Trophoblast cell (in vitro differentiated cells and primary cell): ENCODE data around the gene TNFSF18.

Source experiments
- DNase-seq, 2 donors: peaks; one replicate each; pipeline ENCODE4 v3.0.0-alpha.2; 2016
- H2AFZ ChIP-seq: 2 replicates; pipeline ENCODE4 v1.6.1; 2013; ENCODE audit warnings: low read length, moderate library complexity, mild to moderate bottlenecking; ENCODE audit not compliant: insufficient read depth, poor library complexity
- H2AK5ac ChIP-seq: 2 replicates; pipeline ENCODE4 v1.6.1; 2013; ENCODE audit warnings: mild to moderate bottlenecking, low read length
- H2BK120ac ChIP-seq: 2 replicates; pipeline ENCODE4 v1.6.1; 2013; ENCODE audit warnings: low read length, mild to moderate bottlenecking, moderate library complexity; ENCODE audit not compliant: insufficient read depth, poor library complexity
- H2BK12ac ChIP-seq: 2 replicates; pipeline ENCODE4 v1.6.1; 2013; ENCODE audit warnings: mild to moderate bottlenecking, low read length, moderate library complexity
- H2BK5ac ChIP-seq: 2 replicates; pipeline ENCODE4 v1.6.1; 2013; ENCODE audit warnings: low read length, low read depth, moderate library complexity, mild to moderate bottlenecking; ENCODE audit not compliant: poor library complexity
- H3K14ac ChIP-seq: 2 replicates; pipeline ENCODE4 v1.6.1; 2013; ENCODE audit warnings: mild to moderate bottlenecking, low read length
- H3K18ac ChIP-seq: 2 replicates; pipeline ENCODE4 v1.6.1; 2013; ENCODE audit warnings: mild to moderate bottlenecking, low read length
- H3K23ac ChIP-seq: 2 replicates; pipeline ENCODE4 v1.6.1; 2013; ENCODE audit warnings: low read length
- H3K27ac ChIP-seq: 2 replicates; pipeline ENCODE4 v1.5.1; 2013; ENCODE audit warnings: low read depth, mild to moderate bottlenecking, inconsistent platforms, low read length, moderate library complexity
- H3K27me3 ChIP-seq: 2 replicates; pipeline ENCODE4 v1.6.1; 2013; ENCODE audit warnings: inconsistent platforms, mild to moderate bottlenecking, low read length, moderate library complexity; ENCODE audit not compliant: insufficient read depth
- H3K36me3 ChIP-seq, 2 experiments: 1 replicate in 1 of 2; 2 replicates in 1 of 2; pipeline ENCODE4 v1.6.1; 2013; ENCODE audit warnings: low read length in 2 of 2, mild to moderate bottlenecking in 2 of 2, moderate library complexity in 1 of 2; ENCODE audit not compliant: insufficient read depth in 2 of 2, control insufficient read depth in 1 of 2
- H3K4ac ChIP-seq: 2 replicates; pipeline ENCODE4 v1.6.1; 2013; ENCODE audit warnings: low read depth, mild to moderate bottlenecking, low read length, moderate library complexity
- H3K4me1 ChIP-seq, 2 experiments: 1 replicate in 1 of 2; 2 replicates in 1 of 2; pipeline ENCODE4 v1.6.1; 2013; ENCODE audit warnings: low read length in 2 of 2, mild to moderate bottlenecking in 2 of 2, moderate library complexity in 1 of 2; ENCODE audit not compliant: insufficient read depth in 2 of 2, control insufficient read depth in 1 of 2
- H3K4me2 ChIP-seq: 2 replicates; pipeline ENCODE4 v1.6.1; 2013; ENCODE audit warnings: inconsistent platforms, mild to moderate bottlenecking, low read length, moderate library complexity
- H3K4me3 ChIP-seq: 2 replicates; pipeline ENCODE4 v1.5.1; 2013; ENCODE audit warnings: mild to moderate bottlenecking, low read depth, low read length, inconsistent platforms
- H3K79me1 ChIP-seq: one replicate; pipeline ENCODE4 v1.6.1; 2013; ENCODE audit warnings: low read length
- H3K79me2 ChIP-seq: 2 replicates; pipeline ENCODE4 v1.6.1; 2013; ENCODE audit warnings: low read length, mild to moderate bottlenecking; ENCODE audit not compliant: control insufficient read depth, insufficient read depth, poor library complexity
- H3K9ac ChIP-seq: 2 replicates; pipeline ENCODE4 v1.6.1; 2013; ENCODE audit warnings: mild to moderate bottlenecking, low read length
- H3K9me3 ChIP-seq: 2 replicates; pipeline ENCODE4 v1.6.1; 2013; ENCODE audit warnings: low read depth, mild to moderate bottlenecking, control low read depth, inconsistent platforms, low read length; ENCODE audit not compliant: insufficient read depth
- H4K12ac ChIP-seq: 2 replicates; pipeline ENCODE4 v1.6.1; 2013; ENCODE audit warnings: low read depth, mild to moderate bottlenecking, low read length, moderate library complexity
- H4K8ac ChIP-seq: 2 replicates; pipeline ENCODE4 v1.6.1; 2013; ENCODE audit warnings: low read depth, mild to moderate bottlenecking, low read length, moderate library complexity
- H4K91ac ChIP-seq: one replicate; pipeline ENCODE4 v1.6.1; 2013; ENCODE audit warnings: low read depth, mild to moderate bottlenecking, low read length, moderate library complexity
- WGBS: extraction: QIAGEN DNeasy Blood & Tissue Kit; methylation state at CpG from one replicate; pipeline ENCODE4 v1.1.7; 2013; ENCODE audit warnings: missing lambda C conversion rate; ENCODE audit not compliant: insufficient read length, insufficient coverage; ENCODE audit errors: extremely low coverage; 5-methylcytosine and 5-hydroxymethylcytosine counted together

The TNFSF18 gene

GRCh38 chr1:173052681-173053196 lies 2.0 kb upstream of the TNFSF18 start:
- H3K27me3 ChIP-seq: no peaks in the 10 kb centered on the region
- no peaks in the 10 kb centered on the region for H3K79me2 ChIP-seq
- H3K14ac ChIP-seq: no peak overlapping the region
- H2AK5ac ChIP-seq: no peak overlapping the region
- H3K4me2 ChIP-seq: no peak overlapping the region
- H4K12ac ChIP-seq: no peak overlapping the region
- H3K36me3 ChIP-seq: no peaks in the 10 kb centered on the region
- H3K4me1 ChIP-seq: no peaks in the 10 kb centered on the region
- WGBS: no CpG with 5 or more reads among the region's 4 CpGs
- no peak overlapping the region for H4K8ac ChIP-seq
- no peak overlapping the region for H3K27ac ChIP-seq
- no peak overlapping the region for H3K9ac ChIP-seq
- H2BK120ac ChIP-seq: no peak overlapping the region
- no peak overlapping the region for H2BK12ac ChIP-seq
- H3K9me3 ChIP-seq: no peaks in the 10 kb centered on the region
- no peak overlapping the region for H3K4ac ChIP-seq
- H3K4me3 ChIP-seq: no peak overlapping the region
- H4K91ac ChIP-seq: no peak overlapping the region
- no peak overlapping the region for H2BK5ac ChIP-seq
- no peak overlapping the region for H2AFZ ChIP-seq
- no peak overlapping the region for H3K23ac ChIP-seq
- no peak overlapping the region for H3K18ac ChIP-seq
- no peak for DNase-seq
- H3K79me1 ChIP-seq: no peaks in the 10 kb centered on the region

DNA sequence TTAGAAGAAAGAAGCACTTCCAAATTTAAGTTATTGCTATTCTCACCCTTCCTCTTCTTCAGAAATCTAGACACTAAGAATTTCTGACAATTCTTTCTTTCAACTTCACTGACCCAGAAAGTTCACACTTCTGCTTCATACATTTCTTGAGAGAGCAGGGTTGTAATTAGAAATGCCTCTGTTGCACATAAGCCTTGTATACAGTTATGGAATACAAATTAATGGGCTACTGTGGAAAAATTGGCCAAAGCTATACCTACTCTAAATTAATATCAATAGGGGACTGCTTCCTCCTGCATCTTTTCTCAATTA lies 1.5 kb downstream of the TNFSF18 start:
- Histone ChIP-seq H2BK5ac (no peak overlapping the region), H4K12ac (no peak overlapping the region), H3K18ac (no peak overlapping the region), H3K9ac (no peak overlapping the region), H2AFZ (no peak overlapping the region), H3K4me2 (no peak overlapping the region), H3K4ac (no peak overlapping the region), H3K4me1 (no peaks in the 10 kb centered on the region), H2BK120ac (no peak overlapping the region), H3K23ac (no peak overlapping the region), H4K8ac (no peak overlapping the region), H2AK5ac (no peak overlapping the region), H3K27me3 (no peaks in the 10 kb centered on the region), H3K79me2 (no peaks in the 10 kb centered on the region), H3K9me3 (no peaks in the 10 kb centered on the region), H3K79me1 (no peaks in the 10 kb centered on the region), H3K14ac (no peak overlapping the region), H2BK12ac (no peak overlapping the region), H3K27ac (no peak overlapping the region), H4K91ac (no peak overlapping the region), H3K36me3 (no peaks in the 10 kb centered on the region), H3K4me3 (no peak overlapping the region)
- DNase-seq: no peak

GRCh38 chr1:173048621-173049321 lies 2.0 kb downstream of the TNFSF18 start:
- Histone ChIP-seq H4K91ac (no peak overlapping the region), H3K79me1 (no peaks in the 10 kb centered on the region), H2AK5ac (no peak overlapping the region), H3K9ac (no peak overlapping the region), H3K36me3 (no peaks in the 10 kb centered on the region), H3K27ac (no peak overlapping the region), H3K18ac (no peak overlapping the region), H2BK120ac (no peak overlapping the region), H3K14ac (no peak overlapping the region), H3K4me2 (no peak overlapping the region), H4K12ac (no peak overlapping the region), H3K9me3 (no peaks in the 10 kb centered on the region), H4K8ac (no peak overlapping the region), H2BK12ac (no peak overlapping the region), H3K27me3 (no peaks in the 10 kb centered on the region), H3K23ac (no peak overlapping the region), H3K79me2 (no peaks in the 10 kb centered on the region), H3K4me1 (no peaks in the 10 kb centered on the region), H2AFZ (no peak overlapping the region), H3K4me3 (no peak overlapping the region), H3K4ac (no peak overlapping the region), H2BK5ac (no peak overlapping the region)
- WGBS: no CpG with 5 or more reads among the region's 1 CpG
- no peak for DNase-seq

GRCh38 chr1:173044656-173045055 lies 6.1 kb downstream of the TNFSF18 start:
- Histone ChIP-seq H3K4ac (no peak overlapping the region), H2AFZ (no peak overlapping the region), H3K79me2 (no peaks in the 10 kb centered on the region), H3K4me3 (no peak overlapping the region), H4K91ac (no peak overlapping the region), H3K9ac (no peak overlapping the region), H3K14ac (no peak overlapping the region), H3K79me1 (no peaks in the 10 kb centered on the region), H3K18ac (no peak overlapping the region), H3K27me3 (no peaks in the 10 kb centered on the region), H4K12ac (no peak overlapping the region), H3K4me2 (no peak overlapping the region), H4K8ac (no peak overlapping the region), H2BK12ac (no peak overlapping the region), H3K4me1 (no peaks in the 10 kb centered on the region), H3K36me3 (no peaks in the 10 kb centered on the region), H2BK120ac (no peak overlapping the region), H3K27ac (no peak overlapping the region), H3K23ac (no peak overlapping the region), H3K9me3 (no peaks in the 10 kb centered on the region), H2BK5ac (no peak overlapping the region), H2AK5ac (no peak overlapping the region)
- DNase-seq: no peak
- WGBS: no CpG with 5 or more reads among the region's 1 CpG
